Measurements from ENCODE around the gene CYP4B1.

CYP4B1 gene

GRCh38 chr1:46797696-46798470, 963 bp upstream of the CYP4B1 start:
- DNase-seq, result no peak

DNA sequence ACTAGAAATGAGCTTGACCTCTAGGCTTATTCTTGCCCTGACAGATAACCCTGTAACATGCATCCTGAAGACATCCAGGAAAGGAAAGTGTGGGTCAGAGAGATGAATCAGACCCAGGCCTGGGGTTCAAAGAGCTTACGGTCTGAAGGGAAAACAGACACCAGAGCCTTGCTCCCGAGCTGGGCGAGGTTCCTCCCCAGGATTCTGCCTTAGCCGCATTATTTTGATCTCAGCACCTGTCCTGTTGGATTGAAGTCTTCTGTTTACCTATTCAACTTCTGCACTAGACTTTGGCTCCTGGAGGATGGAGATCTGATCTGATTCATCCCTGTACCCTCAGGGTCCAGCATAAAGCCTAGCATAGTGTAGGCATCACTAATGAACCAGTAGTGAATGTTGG, 1.9 kb downstream of the CYP4B1 start:
- DNase-seq, result no peak

DNA sequence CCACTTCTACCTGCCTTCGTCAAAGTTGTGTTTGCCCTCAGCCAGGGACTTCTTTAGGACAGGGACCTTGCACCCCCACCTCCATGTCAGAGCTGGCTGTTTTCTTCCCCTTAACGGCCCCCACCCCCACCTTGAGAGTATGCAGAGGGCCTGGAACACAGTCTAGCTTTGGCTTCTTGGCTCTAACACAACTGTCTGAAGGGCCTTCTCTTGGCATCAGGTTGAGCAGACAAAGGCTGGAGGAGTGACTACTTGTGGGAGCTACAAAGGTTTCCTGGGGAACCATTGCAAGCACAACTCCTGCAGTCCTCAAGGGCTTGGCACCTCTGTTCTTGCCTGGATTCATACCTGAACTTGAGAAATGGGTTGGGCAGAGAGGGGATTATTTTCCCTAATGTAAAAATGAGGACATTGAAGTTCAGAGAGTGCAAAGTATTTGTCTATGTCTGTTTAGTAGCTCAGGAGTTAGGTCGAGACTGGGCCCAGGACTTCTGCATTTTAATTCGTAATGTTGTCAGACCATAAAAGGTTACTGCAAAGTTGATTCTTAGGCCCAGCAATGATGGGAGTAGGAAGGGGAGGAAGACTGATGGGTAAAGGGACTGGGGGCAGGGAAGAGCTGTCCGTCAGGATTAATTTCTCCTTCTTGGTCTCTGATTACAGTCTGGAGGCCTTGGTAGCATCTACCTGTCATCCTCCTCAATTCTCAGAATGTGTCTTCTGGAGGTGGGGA, 2.6 kb downstream of the CYP4B1 start:
- DNase-seq, result no peak

DNA sequence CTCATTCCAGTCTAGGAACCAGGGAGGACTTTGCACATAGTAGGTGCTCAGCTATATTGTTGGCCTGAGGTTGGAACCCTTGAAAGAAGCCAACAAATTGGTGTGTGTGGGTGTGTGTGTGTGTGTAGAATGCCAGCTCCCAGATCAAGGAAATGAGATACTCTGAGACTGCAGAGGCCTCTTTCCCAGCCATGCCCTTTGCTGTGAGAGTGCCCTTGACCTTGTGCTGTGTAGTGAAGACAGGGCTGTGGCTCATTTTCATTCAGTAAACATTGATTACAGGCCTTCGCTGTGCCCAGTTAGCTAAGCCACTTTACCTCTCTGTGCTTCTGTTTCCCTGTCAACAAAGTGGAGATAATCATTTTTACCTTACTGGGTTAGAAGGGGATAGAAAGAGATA, 3.2 kb downstream of the CYP4B1 start:
- DNase-seq, result no peak

DNA sequence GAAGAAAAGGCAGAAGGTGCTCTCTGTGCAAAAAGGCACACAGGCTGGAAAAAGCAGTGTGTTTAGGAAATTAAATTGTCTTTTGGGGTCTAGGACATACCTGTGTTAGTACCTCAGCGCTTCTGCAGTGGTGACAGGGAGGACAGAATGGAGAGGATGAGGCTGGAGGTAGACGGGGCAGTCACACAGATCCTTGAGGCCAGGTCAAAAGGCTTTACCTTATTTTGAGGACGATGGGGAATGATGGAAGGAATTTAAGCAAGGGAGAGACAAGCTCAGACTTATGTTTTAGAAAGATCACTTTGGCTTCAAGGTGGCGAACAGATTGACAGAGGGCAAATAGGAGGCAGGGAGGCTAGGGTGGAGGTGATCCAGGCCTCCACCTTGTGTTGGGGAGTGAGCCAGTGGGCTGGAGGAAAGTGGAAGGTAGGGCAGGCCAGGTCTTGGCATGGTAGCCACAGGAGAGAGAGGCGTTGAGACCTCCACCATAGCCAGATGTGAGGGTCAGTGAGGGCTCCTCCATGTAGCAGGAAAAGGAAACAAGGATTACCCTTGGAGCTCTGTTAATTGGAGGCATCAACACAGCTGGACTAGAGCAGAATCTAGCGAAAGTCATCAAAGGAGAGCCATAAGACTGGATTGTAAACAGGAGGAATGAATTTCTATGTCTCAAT, 4.2 kb downstream of the CYP4B1 start:
- DNase-seq, result no peak

DNA sequence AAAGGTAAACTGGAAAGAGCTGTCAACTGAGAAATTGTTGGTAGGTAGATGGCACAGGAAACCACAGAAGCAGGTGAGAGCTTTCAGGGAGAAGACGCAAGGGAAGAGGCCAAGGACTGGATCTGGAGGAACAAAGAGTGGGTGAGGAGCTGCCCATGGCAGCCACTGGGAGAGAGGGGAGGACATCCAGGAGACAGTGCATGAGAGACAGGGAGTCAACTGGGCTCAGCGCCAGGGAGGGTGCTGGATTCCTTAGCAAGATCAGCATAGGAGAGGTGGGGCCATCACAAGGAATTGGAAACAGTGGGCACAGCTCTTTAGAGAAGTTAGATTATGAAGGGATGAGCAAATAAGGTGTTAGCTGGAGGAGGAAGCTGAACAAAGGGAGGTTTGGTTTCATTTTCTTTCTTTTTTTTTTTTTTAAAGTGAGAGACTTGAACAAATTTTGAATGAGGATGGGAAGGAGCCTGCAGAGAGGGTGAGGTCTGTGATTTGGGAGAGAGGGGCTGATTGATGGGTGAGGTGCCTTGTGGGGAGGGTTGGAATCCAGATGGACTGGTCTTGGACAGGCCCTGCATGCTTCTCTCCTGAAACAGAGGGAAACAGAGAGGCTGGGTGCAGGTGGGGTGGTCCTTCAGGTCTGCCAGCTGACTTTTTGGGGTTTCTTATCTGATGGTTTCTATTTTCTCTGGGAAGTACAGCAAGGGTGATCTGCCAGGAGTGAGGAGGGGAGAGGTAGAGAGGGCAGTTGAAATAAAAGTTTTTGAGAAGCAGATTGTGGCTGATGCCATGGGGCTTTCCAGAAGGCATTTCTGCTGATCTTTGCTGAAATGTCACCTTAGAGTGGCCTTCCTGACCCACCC, 5.4 kb downstream of the CYP4B1 start:
- no peak for DNase-seq

- no peak for DNase-seq
Measured at GRCh38 chr1:46804926-46805325, 6.1 kb downstream of the CYP4B1 start.

DNA sequence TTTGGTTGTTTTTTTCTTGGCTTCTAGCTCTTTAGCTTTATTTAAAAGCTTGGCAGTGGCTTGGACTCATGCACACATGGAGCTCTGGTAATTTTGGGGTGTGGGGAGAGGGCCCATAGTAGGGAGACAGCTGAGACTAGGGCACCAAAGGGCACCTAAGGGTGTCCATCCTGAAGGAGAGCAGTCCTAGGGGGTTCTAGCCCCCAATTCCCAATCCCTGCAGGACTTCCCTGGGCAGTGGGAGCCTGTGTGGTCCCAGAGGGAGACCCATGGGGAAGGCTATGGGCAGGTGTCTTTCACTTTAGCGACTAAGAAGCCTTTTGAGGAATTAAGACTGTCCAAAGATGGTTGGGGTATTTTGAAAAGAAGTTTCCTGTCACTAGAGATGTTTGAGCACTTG, 6.9 kb downstream of the CYP4B1 start:
- no peak for DNase-seq

GRCh38 chr1:46806196-46807020, 7.6 kb downstream of the CYP4B1 start:
- DNase-seq, result no peak

- DNase-seq, result no peak
Measured at GRCh38 chr1:46807046-46807972, 8.5 kb downstream of the CYP4B1 start.

GRCh38 chr1:46809071-46809470, 10.2 kb downstream of the CYP4B1 start:
- DNase-seq, result no peak

GRCh38 chr1:46809904-46810303, 11.1 kb downstream of the CYP4B1 start:
- DNase-seq, result no peak

DNA sequence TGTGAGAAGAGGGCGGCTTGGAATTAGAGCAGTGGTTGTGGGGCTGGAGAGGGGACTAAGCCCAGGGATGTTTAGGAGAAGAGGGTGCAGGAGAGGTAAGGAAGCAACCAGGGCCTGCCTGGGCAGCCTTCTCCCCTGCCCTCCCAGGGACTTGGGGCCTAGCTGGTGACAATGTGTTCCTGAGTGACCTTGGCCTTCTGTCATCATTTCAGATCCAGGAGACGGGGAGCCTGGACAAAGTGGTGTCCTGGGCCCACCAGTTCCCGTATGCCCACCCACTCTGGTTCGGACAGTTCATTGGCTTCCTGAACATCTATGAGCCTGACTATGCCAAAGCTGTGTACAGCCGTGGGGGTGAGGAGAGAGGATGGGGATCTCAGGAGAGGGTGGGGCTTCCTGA, 11.8 kb downstream of the CYP4B1 start:
- DNase-seq, result no peak

DNA sequence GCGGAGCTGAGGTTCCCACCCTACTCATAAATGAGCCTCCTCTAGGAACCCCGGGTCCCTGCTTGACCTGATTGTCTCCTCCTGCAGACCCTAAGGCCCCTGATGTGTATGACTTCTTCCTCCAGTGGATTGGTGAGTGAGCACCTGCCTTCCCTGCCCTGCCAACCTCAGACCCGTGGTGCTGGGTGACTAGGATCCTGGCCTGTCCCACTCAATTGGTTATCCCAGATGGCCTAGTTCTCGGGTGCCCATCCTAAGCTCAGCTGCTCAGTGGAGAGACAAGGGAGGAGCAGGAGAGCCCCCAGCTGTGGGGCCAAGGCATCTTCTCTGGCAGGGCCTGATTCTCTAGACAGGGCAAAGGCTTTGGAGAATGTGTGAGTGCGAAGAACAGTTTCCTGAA, 12.2 kb downstream of the CYP4B1 start:
- no peak for DNase-seq

GRCh38 chr1:46812065-46812963, 13.5 kb downstream of the CYP4B1 start:
- no peak for DNase-seq

- DNase-seq, result no peak
Measured at GRCh38 chr1:46812996-46813857, 14.4 kb downstream of the CYP4B1 start.

DNA sequence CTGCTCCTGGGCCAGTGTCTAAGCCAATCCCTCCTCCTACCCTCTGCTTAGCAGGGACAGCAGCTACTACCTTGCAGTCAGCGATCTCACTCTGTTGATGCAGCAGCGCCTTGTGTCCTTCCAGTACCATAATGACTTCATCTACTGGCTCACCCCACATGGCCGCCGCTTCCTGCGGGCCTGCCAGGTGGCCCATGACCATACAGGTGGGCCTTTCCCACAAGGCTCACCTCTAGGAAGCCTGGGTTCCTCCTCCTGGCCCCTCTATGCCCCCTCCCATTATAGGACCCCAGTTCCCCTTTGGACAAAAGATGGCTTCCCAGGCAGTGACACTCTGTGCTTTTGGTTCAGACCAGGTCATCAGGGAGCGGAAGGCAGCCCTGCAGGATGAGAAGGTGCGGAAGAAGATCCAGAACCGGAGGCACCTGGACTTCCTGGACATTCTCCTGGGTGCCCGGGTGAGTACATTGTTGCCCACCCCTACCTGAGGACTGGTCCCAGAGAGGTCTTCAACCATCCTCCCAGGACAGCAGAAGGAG, 15.1 kb downstream of the CYP4B1 start:
- no peak for DNase-seq

DNA sequence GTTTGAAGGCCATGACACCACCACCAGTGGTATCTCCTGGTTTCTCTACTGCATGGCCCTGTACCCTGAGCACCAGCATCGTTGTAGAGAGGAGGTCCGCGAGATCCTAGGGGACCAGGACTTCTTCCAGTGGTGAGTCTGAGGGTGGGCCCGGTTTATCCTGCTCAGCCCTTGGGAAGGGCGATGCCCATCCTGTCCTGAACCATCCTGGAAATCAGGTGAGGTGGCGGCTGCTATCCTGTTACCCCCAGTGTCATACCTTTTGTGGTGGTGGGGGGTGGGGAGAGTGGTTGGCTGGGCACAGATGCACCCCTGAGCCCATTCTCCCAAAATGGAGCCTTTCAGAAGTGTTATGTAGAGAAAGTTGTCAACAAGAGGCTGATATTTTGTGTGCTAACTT, 16.3 kb downstream of the CYP4B1 start:
- no peak for DNase-seq

GRCh38 chr1:46816930-46817329, 18.1 kb downstream of the CYP4B1 start:
- no peak for DNase-seq

Data from MV-4-11 (cell line).